ENCODE data around the gene NLRP6. TPM values are rescaled to one million over a fixed set of nuclear protein-coding genes. Genes with fewer than 3 reads are reported as not detected.

The NLRP6 gene
- total RNA-seq, 1 experiment from 2014 or later = not detected

DNA sequence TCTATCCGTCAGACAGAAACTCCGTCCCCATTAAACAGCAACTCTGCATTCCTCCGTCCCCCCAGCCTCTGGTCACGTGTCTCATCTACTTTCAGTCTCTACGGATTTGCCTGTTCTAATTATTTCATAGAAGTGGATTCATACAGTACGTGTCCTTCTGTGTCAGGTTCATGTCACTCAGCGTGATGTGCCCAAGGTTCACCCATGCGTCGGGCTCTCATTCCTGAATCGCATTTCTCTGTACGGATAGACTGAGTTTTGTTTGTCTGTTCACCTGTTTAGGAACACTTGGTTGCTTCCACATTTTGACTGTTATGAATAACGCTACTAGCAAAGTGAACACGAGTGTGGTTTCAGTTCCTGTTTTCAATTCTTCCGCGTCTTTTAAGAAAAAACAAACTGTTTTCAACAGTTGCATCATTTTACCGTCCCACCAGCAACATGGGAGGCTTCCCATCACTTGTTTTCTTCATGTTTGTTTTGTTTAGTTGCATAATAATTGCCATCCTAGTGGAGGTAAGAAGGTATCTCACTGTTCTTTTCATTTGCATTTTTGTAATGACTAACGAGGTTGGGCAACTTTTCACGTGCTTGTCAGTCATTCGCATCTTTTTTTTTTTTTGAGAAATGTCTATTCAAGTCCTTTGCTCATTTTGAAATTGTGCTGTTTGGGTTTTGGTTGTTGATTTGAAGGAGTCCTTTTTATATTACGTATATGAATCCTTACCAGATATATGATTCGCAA lies 8.9 kb upstream of the NLRP6 start:
- CTCF ChIA-PET = no interaction called here

DNA sequence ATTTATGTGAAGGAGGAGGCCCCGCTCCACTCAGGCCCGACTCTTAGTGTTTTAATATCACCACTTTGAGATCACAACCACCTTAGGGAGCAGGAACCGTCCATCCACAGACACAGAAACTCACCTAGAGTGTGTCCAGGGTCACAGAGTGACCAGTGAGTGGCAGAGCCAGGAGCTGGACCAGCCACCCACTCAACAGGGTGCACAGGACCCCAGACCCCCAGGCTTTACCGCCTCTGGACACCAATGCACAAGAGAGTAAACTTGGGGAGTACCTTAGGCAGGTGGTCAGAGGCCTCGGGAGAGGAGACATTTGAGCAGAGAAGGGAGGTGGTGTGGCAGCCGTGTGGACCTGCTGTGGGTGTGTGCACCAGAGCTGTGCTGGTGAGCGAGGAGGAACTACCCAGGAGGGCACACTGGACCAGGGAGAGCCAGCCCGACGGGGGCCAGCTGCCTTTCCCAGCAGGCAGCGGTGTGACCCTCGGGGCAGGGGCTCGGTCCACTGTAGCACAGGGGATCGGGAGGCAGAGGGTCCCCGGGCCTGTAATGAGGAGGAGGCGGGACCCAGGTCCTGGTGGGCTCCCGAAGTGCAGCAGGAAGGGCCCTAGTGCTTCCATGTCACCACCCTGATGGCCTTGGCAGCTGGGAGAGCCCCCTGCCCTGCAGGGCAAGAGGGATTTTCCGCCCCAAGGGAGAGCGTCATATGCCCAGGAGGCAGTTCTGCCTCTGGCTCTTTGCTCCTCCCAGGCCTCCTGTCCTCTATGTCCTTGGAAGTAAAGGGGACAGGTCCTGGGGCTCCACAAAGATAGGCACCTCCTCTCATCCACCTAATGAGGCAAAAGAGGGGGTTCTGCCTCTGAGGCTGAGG lies 7.5 kb upstream of the NLRP6 start:
- no peak overlapping the region for H3K4me3 Mint-ChIP-seq (ENCODE audit: unreplicated experiment)
- ChIA-PET POLR2A (no interaction called here), CTCF (no interaction called here)
- H3K27me3 Mint-ChIP-seq (ENCODE audit: insufficient read depth, unreplicated experiment) = peaks cover 23% of the 10 kb centered on the region
- H3K9me3 Mint-ChIP-seq (ENCODE audit: unreplicated experiment) = no peaks in the 10 kb centered on the region
- H3K27ac Mint-ChIP-seq (ENCODE audit: low read depth, unreplicated experiment) = no peak overlapping the region
- intact Hi-C loops (cut with micrococcal nuclease) = no loop called here
- TF ChIP-seq, protein P1, sequence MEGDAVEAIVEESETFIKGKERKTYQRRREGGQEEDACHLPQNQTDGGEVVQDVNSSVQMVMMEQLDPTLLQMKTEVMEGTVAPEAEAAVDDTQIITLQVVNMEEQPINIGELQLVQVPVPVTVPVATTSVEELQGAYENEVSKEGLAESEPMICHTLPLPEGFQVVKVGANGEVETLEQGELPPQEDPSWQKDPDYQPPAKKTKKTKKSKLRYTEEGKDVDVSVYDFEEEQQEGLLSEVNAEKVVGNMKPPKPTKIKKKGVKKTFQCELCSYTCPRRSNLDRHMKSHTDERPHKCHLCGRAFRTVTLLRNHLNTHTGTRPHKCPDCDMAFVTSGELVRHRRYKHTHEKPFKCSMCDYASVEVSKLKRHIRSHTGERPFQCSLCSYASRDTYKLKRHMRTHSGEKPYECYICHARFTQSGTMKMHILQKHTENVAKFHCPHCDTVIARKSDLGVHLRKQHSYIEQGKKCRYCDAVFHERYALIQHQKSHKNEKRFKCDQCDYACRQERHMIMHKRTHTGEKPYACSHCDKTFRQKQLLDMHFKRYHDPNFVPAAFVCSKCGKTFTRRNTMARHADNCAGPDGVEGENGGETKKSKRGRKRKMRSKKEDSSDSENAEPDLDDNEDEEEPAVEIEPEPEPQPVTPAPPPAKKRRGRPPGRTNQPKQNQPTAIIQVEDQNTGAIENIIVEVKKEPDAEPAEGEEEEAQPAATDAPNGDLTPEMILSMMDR (IDR thresholded peaks at IDR 0.05; ENCODE audit: unreplicated experiment) = no peak
- no TSS peak for BruUV-seq (replicated peaks)
- H3K36me3 Mint-ChIP-seq (ENCODE audit: insufficient read depth, unreplicated experiment) = no peaks in the 10 kb centered on the region
- DNase-seq (ENCODE audit: unreplicated experiment) = no peak
- peaks cover 16% of the 10 kb centered on the region for H3K4me1 Mint-ChIP-seq (ENCODE audit: insufficient read depth, unreplicated experiment)

More for the DNA sequence above, 8.9 kb upstream of the NLRP6 start:
- BruUV-seq (replicated peaks) = no TSS peak
- Mint-ChIP-seq H3K36me3 (ENCODE audit: insufficient read depth, unreplicated experiment) (no peaks in the 10 kb centered on the region), H3K9me3 (ENCODE audit: unreplicated experiment) (no peaks in the 10 kb centered on the region), H3K27me3 (ENCODE audit: insufficient read depth, unreplicated experiment) (peaks cover 19% of the 10 kb centered on the region), H3K4me3 (ENCODE audit: unreplicated experiment) (peak overlapping the region; percentile 4), H3K27ac (ENCODE audit: low read depth, unreplicated experiment) (no peak overlapping the region), H3K4me1 (ENCODE audit: insufficient read depth, unreplicated experiment) (peaks cover 16% of the 10 kb centered on the region)
- peak; percentile 76 for DNase-seq (ENCODE audit: unreplicated experiment)
- TF ChIP-seq, protein P1 (IDR thresholded peaks at IDR 0.05; ENCODE audit: unreplicated experiment) = no peak
- intact Hi-C loops (cut with micrococcal nuclease) = no loop called here
- POLR2A ChIA-PET = interaction anchor here (0.6 kb wide), 1 partner anchor 16 kb away, joined by 4 read pairs; no protein-coding TSS in a partner anchor

DNA sequence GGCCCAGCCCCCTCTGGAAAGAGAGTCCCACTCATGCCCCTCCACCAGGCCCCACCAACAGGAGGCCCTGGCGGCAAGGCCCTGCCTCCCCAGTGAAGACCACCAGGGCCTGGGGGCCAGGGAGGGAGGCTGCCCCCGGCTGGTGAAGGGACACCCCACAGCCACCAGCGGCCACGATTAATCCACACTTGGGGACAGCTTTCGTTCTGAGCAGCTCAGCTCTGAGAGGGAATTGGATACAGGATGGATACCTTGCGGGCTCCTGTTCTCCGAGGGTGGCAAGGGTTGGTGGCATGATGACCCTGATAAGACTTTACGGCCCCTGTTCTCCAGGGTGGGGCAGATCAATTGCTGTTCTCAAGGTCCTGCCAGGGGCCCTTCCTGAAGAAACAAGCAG lies 6.9 kb upstream of the NLRP6 start:
- peaks cover 16% of the 10 kb centered on the region for H3K4me1 Mint-ChIP-seq (ENCODE audit: insufficient read depth, unreplicated experiment)
- no peaks in the 10 kb centered on the region for H3K36me3 Mint-ChIP-seq (ENCODE audit: insufficient read depth, unreplicated experiment)
- intact Hi-C loops (cut with micrococcal nuclease) = no loop called here
- no peak overlapping the region for H3K4me3 Mint-ChIP-seq (ENCODE audit: unreplicated experiment)
- no TSS peak for BruUV-seq (replicated peaks)
- ChIA-PET CTCF (no interaction called here), POLR2A (interaction anchor here (0.6 kb wide), 1 partner anchor 13 kb away, joined by 3 read pairs; no protein-coding TSS in a partner anchor)
- H3K27me3 Mint-ChIP-seq (ENCODE audit: insufficient read depth, unreplicated experiment) = peaks cover 29% of the 10 kb centered on the region
- H3K27ac Mint-ChIP-seq (ENCODE audit: low read depth, unreplicated experiment) = no peak overlapping the region
- TF ChIP-seq, protein P1 (IDR thresholded peaks at IDR 0.05; ENCODE audit: unreplicated experiment) = no peak
- no peaks in the 10 kb centered on the region for H3K9me3 Mint-ChIP-seq (ENCODE audit: unreplicated experiment)
- DNase-seq (ENCODE audit: unreplicated experiment) = no peak

DNA sequence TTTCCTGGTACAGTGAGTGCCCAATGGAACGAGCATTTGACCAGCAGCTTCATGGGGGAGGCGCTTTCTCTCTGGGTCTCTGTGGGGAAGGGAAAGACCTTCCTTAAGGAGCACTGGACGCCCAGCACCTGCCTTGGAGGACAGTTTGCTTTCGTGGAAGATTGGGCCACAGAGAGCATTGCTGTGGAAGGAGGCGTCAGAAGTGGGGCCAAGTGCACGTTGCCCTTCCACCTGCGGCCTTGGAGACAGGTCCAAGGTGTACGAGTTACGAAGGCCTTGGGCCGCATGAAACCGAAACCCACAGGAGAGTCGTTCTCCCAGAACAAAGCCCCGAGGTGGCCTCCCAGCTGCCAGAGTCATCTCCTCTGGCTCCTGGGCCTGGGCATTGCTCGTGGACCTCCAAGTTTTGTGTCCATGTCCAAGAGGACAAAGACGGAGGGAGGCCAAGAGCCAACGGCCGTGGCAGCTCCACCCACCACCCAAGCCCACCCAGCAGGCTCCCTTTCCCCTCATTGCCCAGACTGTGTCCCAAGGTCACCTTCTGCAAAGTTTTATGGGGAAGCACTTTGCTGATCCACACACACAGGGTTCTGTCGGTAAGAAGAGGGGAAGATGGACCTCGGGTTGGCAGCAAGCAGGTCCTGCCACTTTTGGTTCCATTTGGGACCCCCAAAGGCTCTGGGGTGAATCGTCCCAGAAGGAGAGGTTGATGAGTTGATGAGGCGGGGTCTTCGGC lies 5.8 kb upstream of the NLRP6 start:
- no peak for DNase-seq (ENCODE audit: unreplicated experiment)
- no TSS peak for BruUV-seq (replicated peaks)
- TF ChIP-seq, protein P1 (IDR thresholded peaks at IDR 0.05; ENCODE audit: unreplicated experiment) = no peak
- intact Hi-C loops (cut with micrococcal nuclease) = no loop called here
- H3K4me3 Mint-ChIP-seq (ENCODE audit: unreplicated experiment) = no peak overlapping the region
- no peaks in the 10 kb centered on the region for H3K9me3 Mint-ChIP-seq (ENCODE audit: unreplicated experiment)
- H3K4me1 Mint-ChIP-seq (ENCODE audit: insufficient read depth, unreplicated experiment) = peaks cover 14% of the 10 kb centered on the region
- ChIA-PET POLR2A (interaction anchor here (0.5 to 0.6 kb wide), 2 partner anchors 14 to 226 kb away, joined by 3 read pairs; no protein-coding TSS in a partner anchor), CTCF (no interaction called here)
- peaks cover 40% of the 10 kb centered on the region for H3K27me3 Mint-ChIP-seq (ENCODE audit: insufficient read depth, unreplicated experiment)
- H3K36me3 Mint-ChIP-seq (ENCODE audit: insufficient read depth, unreplicated experiment) = no peaks in the 10 kb centered on the region
- no peak overlapping the region for H3K27ac Mint-ChIP-seq (ENCODE audit: low read depth, unreplicated experiment)
